Body of pancreas (tissue), 4 donors: ENCODE measurements around the gene TRERF1. TPM values are rescaled to one million over a fixed set of nuclear protein-coding genes. Genes with fewer than 3 reads are reported as not detected.

Experiments used
- ATAC-seq: fragments of 150-250 bp; one replicate; pipeline ENCODE4 v1.9.1; 2016
- DNase-seq, 4 donors: peaks; one replicate each; pipeline ENCODE4 v3.0.0-alpha.2; 2019
- H3K27ac ChIP-seq, 4 donors: fragments of 200-600 bp; sonication (generic); 1 replicate in 3 of 4; 2 replicates in 1 of 4; pipeline versions ENCODE4 v1.5.1 to v1.6.1; 2016 to 2019; ENCODE audit warnings: mild to moderate bottlenecking in 1 of 4, mixed read lengths in 1 of 4, moderate library complexity in 1 of 4
- H3K27me3 ChIP-seq, 2 donors: fragments of 200-600 bp; sonication (generic); one replicate each; pipeline ENCODE4 v1.6.0; 2016; ENCODE audit warnings: mild to moderate bottlenecking in 1 of 2
- H3K36me3 ChIP-seq, 2 donors: fragments of 200-600 bp; sonication (generic); replicated peaks in 1 of 2; 2 replicates each; pipeline ENCODE4 v1.5.1; 2016; ENCODE audit warnings: low read depth in 2 of 2; ENCODE audit not compliant: insufficient read depth in 1 of 2
- H3K4me1 ChIP-seq: fragments of 200-600 bp; sonication (generic); one replicate; pipeline ENCODE4 v1.6.0; 2016
- H3K4me3 ChIP-seq, 2 donors: fragments of 200-600 bp; sonication (generic); 1 replicate in 1 of 2; 2 replicates in 1 of 2; pipeline ENCODE4 v1.5.1; 2016 to 2019
- H3K9me3 ChIP-seq, 3 donors: fragments of 200-600 bp; sonication (generic); 1 replicate in 2 of 3; 2 replicates in 1 of 3; pipeline ENCODE4 v1.5.1; 2016
- CTCF ChIP-seq, 7 experiments: fragments of 450-650 bp in 4 of 7; fragments of 200-600 bp in 3 of 7; sonication (generic) in 3 of 7; IDR thresholded peaks; one replicate each; pipeline ENCODE4 v1.5.1; 2016 to 2019; ENCODE audit warnings: antibody characterized with exemption in 7 of 7
- POLR2A ChIP-seq, 3 donors: fragments of 450-650 bp; IDR thresholded peaks; one replicate each; pipeline ENCODE4 v1.6.1; 2016; ENCODE audit warnings: antibody characterized with exemption in 3 of 3, mild to moderate bottlenecking in 2 of 3
- WGBS, 2 donors: methylation state at CpG; one replicate each; pipeline ENCODE4 v1.1.5; 2017; 5-methylcytosine and 5-hydroxymethylcytosine counted together
- intact Hi-C: fragments of 100-400 bp; cut with DNase I; formaldehyde crosslinking; loops from one replicate; pipeline ENCODE4 v1.15.1; 2023
- total RNA-seq, 2 donors: library from RNA; depleted of rRNA; stranded (reverse); fragments of >200 nt; gene quantifications; one replicate each; pipeline ENCODE4 v1.1.0, GENCODE V29; 2016

TRERF1 gene
- total RNA-seq, 2 donors from 2014 or later, result 2.3 to 3.4 TPM

- TF ChIP-seq POLR2A (IDR thresholded peaks at IDR 0.05) (no peak), CTCF (IDR thresholded peaks at IDR 0.05) (no peak)
- 86 to 100% methylated on average over 1 of the region's 1 CpG for WGBS, 2 donors
- Histone ChIP-seq H3K4me1 (no peaks in the 10 kb centered on the region), H3K9me3 (no peaks in the 10 kb centered on the region), H3K36me3 (no peaks in the 10 kb centered on the region), H3K4me3 (no peak overlapping the region), H3K27me3 (no peaks in the 10 kb centered on the region), H3K27ac (no peak overlapping the region)
- ATAC-seq, result no peak
- no peak for DNase-seq
- intact Hi-C loops, result no loop called here
Measured at GRCh38 chr6:42484261-42484660, 32.5 kb upstream of the TRERF1 start.

- no peaks in the 10 kb centered on the region for H3K4me1 ChIP-seq
- ATAC-seq, result no peak
- intact Hi-C loops, result no loop called here
- no peaks in the 10 kb centered on the region for H3K27me3 ChIP-seq
- H3K27ac ChIP-seq, result no peak overlapping the region
- no peak for DNase-seq
- H3K4me3 ChIP-seq, result no peak overlapping the region
- WGBS, 2 donors, result 31 to 55% methylated on average over 1 of the region's 1 CpG
- no peak for TF ChIP-seq POLR2A (IDR thresholded peaks at IDR 0.05)
- no peaks in the 10 kb centered on the region for H3K9me3 ChIP-seq
- no peaks in the 10 kb centered on the region for H3K36me3 ChIP-seq
Measured at GRCh38 chr6:42482174-42482573, 30.4 kb upstream of the TRERF1 start.

- WGBS, 2 donors, result 56% methylated on average over 3 of the region's 3 CpGs
- intact Hi-C loops, result no loop called here
- H3K4me1 ChIP-seq, result no peaks in the 10 kb centered on the region
- ATAC-seq (no peak), DNase-seq (no peak)
- no peak overlapping the region for H3K4me3 ChIP-seq
- no peak overlapping the region for H3K27ac ChIP-seq
- no peaks in the 10 kb centered on the region for H3K36me3 ChIP-seq
- no peak for TF ChIP-seq POLR2A (IDR thresholded peaks at IDR 0.05)
- TF ChIP-seq CTCF (IDR thresholded peaks at IDR 0.05), result no peak
- H3K9me3 ChIP-seq, result no peaks in the 10 kb centered on the region
- no peaks in the 10 kb centered on the region for H3K27me3 ChIP-seq
Measured at GRCh38 chr6:42471714-42472113, 20.0 kb upstream of the TRERF1 start.

GRCh38 chr6:42471142-42471541 lies 19.4 kb upstream of the TRERF1 start:
- 68 to 71% methylated on average over 3 of the region's 3 CpGs for WGBS, 2 donors
- Histone ChIP-seq H3K4me3 (no peak overlapping the region), H3K27ac (no peak overlapping the region), H3K9me3 (no peaks in the 10 kb centered on the region), H3K27me3 (no peaks in the 10 kb centered on the region), H3K36me3 (no peaks in the 10 kb centered on the region), H3K4me1 (no peaks in the 10 kb centered on the region)
- DNase-seq, result no peak
- intact Hi-C loops, result no loop called here
- ATAC-seq, result no peak
- TF ChIP-seq POLR2A (IDR thresholded peaks at IDR 0.05) (no peak), CTCF (IDR thresholded peaks at IDR 0.05) (no peak)

GRCh38 chr6:42468273-42468672 lies 16.5 kb upstream of the TRERF1 start:
- no peaks in the 10 kb centered on the region for H3K4me1 ChIP-seq
- no peak overlapping the region for H3K27ac ChIP-seq
- no peak overlapping the region for H3K4me3 ChIP-seq
- 100% methylated on average over 1 of the region's 1 CpG for WGBS, 2 donors
- no peak for TF ChIP-seq POLR2A (IDR thresholded peaks at IDR 0.05)
- no peak for TF ChIP-seq CTCF (IDR thresholded peaks at IDR 0.05)
- intact Hi-C loops, result no loop called here
- no peaks in the 10 kb centered on the region for H3K27me3 ChIP-seq
- ATAC-seq (no peak), DNase-seq (no peak)
- H3K36me3 ChIP-seq, result no peaks in the 10 kb centered on the region
- no peaks in the 10 kb centered on the region for H3K9me3 ChIP-seq
